Colonic mucosa (tissue), 4 donors: Measurements from ENCODE around the gene PLEKHF1. TPM values are rescaled to one million over a fixed set of nuclear protein-coding genes. Genes with fewer than 3 reads are reported as not detected.

Experiments used
- DNase-seq: peaks from one replicate; pipeline ENCODE4 v3.0.0-alpha.2; 2020
- H3K27ac ChIP-seq: fragments of 200-600 bp; one replicate; pipeline ENCODE4 v1.8.0; 2021
- H3K27me3 ChIP-seq: fragments of 200-600 bp; one replicate; pipeline ENCODE4 v1.8.0; 2021
- H3K36me3 ChIP-seq: fragments of 200-600 bp; one replicate; pipeline ENCODE4 v1.8.0; 2021
- H3K4me1 ChIP-seq: fragments of 200-600 bp; one replicate; pipeline ENCODE4 v1.8.0; 2021; ENCODE audit warnings: mild to moderate bottlenecking
- H3K4me3 ChIP-seq: fragments of 200-600 bp; one replicate; pipeline ENCODE4 v1.8.0; 2021
- H3K9ac ChIP-seq, 2 donors: one replicate each; pipeline ENCODE4 v1.7.0; 2013; ENCODE audit warnings: control low read depth in 2 of 2, low read depth in 2 of 2, low read length in 2 of 2
- H3K9me3 ChIP-seq: fragments of 200-600 bp; one replicate; pipeline ENCODE4 v1.8.0; 2021
- CTCF ChIP-seq: fragments of 200-600 bp; IDR thresholded peaks from one replicate; pipeline ENCODE4 v1.8.0; 2022; ENCODE audit warnings: antibody characterized with exemption, mild to moderate bottlenecking
- intact Hi-C: fragments of 100-400 bp; cut with DNase I; formaldehyde crosslinking; loops from one replicate; pipeline ENCODE4 v1.14.1; 2022
- total RNA-seq, 2 donors: library from RNA; stranded (reverse); fragmentation: NEBNext Ultra II Directional in 1 of 2; extraction: Animal tissue kit (Norgen Biotek cat#: 25700) in 1 of 2; gene quantifications; one replicate each; pipeline ENCODE4 v1.2.1, GENCODE V29; 2021
- donor health status: healthy.
- donor health status: DM: no; HTN: no; CAD: no.
- donor health status: DM: no; HTN: no; CAD: no.

The PLEKHF1 gene
- total RNA-seq, 2 donors from 2014 or later: 2.8 to 3.4 TPM

GRCh38 chr19:29717051-29717450 is 51.8 kb downstream of the PLEKHF1 start:
- H3K9me3 ChIP-seq: no peaks in the 10 kb centered on the region
- intact Hi-C loops: loop anchor here (2.0 kb wide), 1 partner anchor 106 kb away; no protein-coding TSS in a partner anchor
- TF ChIP-seq CTCF: no peak
- H3K4me1 ChIP-seq: peaks cover 11% of the 10 kb centered on the region
- no peak for DNase-seq
- H3K9ac ChIP-seq: no peak overlapping the region
- no peak overlapping the region for H3K27ac ChIP-seq
- H3K27me3 ChIP-seq: no peaks in the 10 kb centered on the region
- no peak overlapping the region for H3K4me3 ChIP-seq
- no peaks in the 10 kb centered on the region for H3K36me3 ChIP-seq

GRCh38 chr19:29724102-29724641 is 58.9 kb downstream of the PLEKHF1 start:
- DNase-seq: no peak
- H3K4me3 ChIP-seq: peak overlapping the region; percentile 12
- intact Hi-C loops: no loop called here
- H3K27me3 ChIP-seq: peaks cover 7% of the 10 kb centered on the region
- no peak for TF ChIP-seq CTCF
- H3K27ac ChIP-seq: no peak overlapping the region
- H3K9ac ChIP-seq: no peak overlapping the region
- no peaks in the 10 kb centered on the region for H3K4me1 ChIP-seq
- no peaks in the 10 kb centered on the region for H3K36me3 ChIP-seq
- H3K9me3 ChIP-seq: no peaks in the 10 kb centered on the region

GRCh38 chr19:29724746-29725145 is 59.5 kb downstream of the PLEKHF1 start:
- no peak for DNase-seq
- no peak overlapping the region for H3K4me3 ChIP-seq
- H3K9me3 ChIP-seq: no peaks in the 10 kb centered on the region
- H3K27ac ChIP-seq: no peak overlapping the region
- H3K27me3 ChIP-seq: peaks cover 7% of the 10 kb centered on the region
- H3K4me1 ChIP-seq: no peaks in the 10 kb centered on the region
- no peak for TF ChIP-seq CTCF
- no peaks in the 10 kb centered on the region for H3K36me3 ChIP-seq
- intact Hi-C loops: no loop called here
- H3K9ac ChIP-seq: no peak overlapping the region

Other genes starting within 250 kb of the PLEKHF1 start
- not detected for gene VSTM2B, start 139.5 kb upstream of the PLEKHF1 start, total RNA-seq
- gene POP4, start 59.2 kb upstream of the PLEKHF1 start, total RNA-seq: 10 to 100 TPM; 52.4 to 87.5 TPM
- gene C19orf12, start 49.8 kb downstream of the PLEKHF1 start, total RNA-seq: 10 to 100 TPM; 15.2 to 15.3 TPM
- gene CCNE1, start 146.5 kb downstream of the PLEKHF1 start, total RNA-seq: 10 to 100 TPM in 1 of 2 donors, 1 to 10 TPM in 1; 5.1 to 10.6 TPM